Suprapubic skin (tissue), 3 donors: ENCODE results near the gene VWA3B.

ENCODE experiments used
- CTCF ChIP-seq, 2 donors: fragments of 200-600 bp in 1 of 2; fragments of 450-650 bp in 1 of 2; sonication (generic) in 1 of 2; IDR thresholded peaks; one replicate each; pipeline ENCODE4 v1.5.1; 2016 to 2019; ENCODE audit warnings: antibody characterized with exemption in 2 of 2, mild to moderate bottlenecking in 1 of 2, moderate library complexity in 1 of 2
- EP300 ChIP-seq: sonication (generic); formaldehyde crosslinking; IDR thresholded peaks from one replicate; pipeline ENCODE4 v1.6.1; 2017; ENCODE audit warnings: antibody characterized with exemption
- POLR2A ChIP-seq, 2 donors: fragments of 450-650 bp; IDR thresholded peaks; one replicate each; pipeline ENCODE4 v1.6.1; 2017; ENCODE audit warnings: antibody characterized with exemption in 2 of 2, mild to moderate bottlenecking in 2 of 2, moderate library complexity in 2 of 2

GRCh38 chr2:98157557-98157956 is 70.6 kb downstream of the VWA3B start:
- no peak for TF ChIP-seq CTCF (IDR thresholded peaks at IDR 0.05)
- no peak for TF ChIP-seq EP300
- TF ChIP-seq POLR2A (IDR thresholded peaks at IDR 0.05), result no peak
